ENCODE data around the gene UST. TPM values are rescaled to one million over a fixed set of nuclear protein-coding genes. Genes with fewer than 3 reads are reported as not detected.

Gene UST
- total RNA-seq, 2 experiments from 2014 or later = 1.4 to 4.1 TPM

- BruUV-seq (replicated peaks) = no TSS peak
These were observed 204.8 kb downstream of the UST start for GRCh38 chr6:148951662-148952061.

GRCh38 chr6:148952147-148953035 is 205.6 kb downstream of the UST start:
- Histone ChIP-seq H3K9me3 (ENCODE audit: low read length) (no peaks in the 10 kb centered on the region), H3K4me2 (ENCODE audit: low read length) (no peak overlapping the region), H2AFZ (ENCODE audit: low read length) (no peak overlapping the region), H3K36me3 (ENCODE audit: insufficient read depth, low read length) (no peaks in the 10 kb centered on the region), H3K9me2 (ENCODE audit: insufficient read depth, low read length) (no peaks in the 10 kb centered on the region), H4K20me1 (ENCODE audit: insufficient read depth, low read length) (no peaks in the 10 kb centered on the region), H3K4me3 (ENCODE audit: low read depth, low read length, poor library complexity, severe bottlenecking) (no peak overlapping the region), H3K79me2 (ENCODE audit: insufficient read depth, low read depth, low read length) (no peaks in the 10 kb centered on the region), H3K27ac (ENCODE audit: low read depth, low read length, poor library complexity, severe bottlenecking) (no peak overlapping the region), H3K4me1 (ENCODE audit: insufficient read depth, low read length, poor library complexity, severe bottlenecking) (no peaks in the 10 kb centered on the region)
- CTCF ChIA-PET (ENCODE audit: unreplicated experiment) = no interaction called here
- no peak for DNase-seq (ENCODE audit: low spot score)
- intact Hi-C loops (cut with micrococcal nuclease; ENCODE audit: unreplicated experiment) = no loop called here
- BruUV-seq (replicated peaks) = no TSS peak
- POLR2A ChIA-PET = interaction anchor here (0.6 to 0.7 kb wide), 2 partner anchors 105 to 795 kb away, joined by 3 to 7 read pairs; no protein-coding TSS in a partner anchor
- TF ChIP-seq EZH2phosphoT487 (IDR thresholded peaks at IDR 0.05; ENCODE audit: borderline replicate concordance, low read depth, low read length) (no peak), CTCF (conservative IDR thresholded peaks at IDR 0.05; ENCODE audit: low read length) (no peak)

More at GRCh38 chr6:148951662-148952061, 204.8 kb downstream of the UST start:
- Histone ChIP-seq H3K36me3 (ENCODE audit: insufficient read depth, low read length) (no peaks in the 10 kb centered on the region), H3K79me2 (ENCODE audit: insufficient read depth, low read depth, low read length) (no peaks in the 10 kb centered on the region), H3K4me1 (ENCODE audit: insufficient read depth, low read length, poor library complexity, severe bottlenecking) (no peaks in the 10 kb centered on the region), H3K9me3 (ENCODE audit: low read length) (no peaks in the 10 kb centered on the region), H4K20me1 (ENCODE audit: insufficient read depth, low read length) (no peaks in the 10 kb centered on the region), H3K4me2 (ENCODE audit: low read length) (no peak overlapping the region), H3K27ac (ENCODE audit: low read depth, low read length, poor library complexity, severe bottlenecking) (no peak overlapping the region), H3K4me3 (ENCODE audit: low read depth, low read length, poor library complexity, severe bottlenecking) (no peak overlapping the region), H3K9me2 (ENCODE audit: insufficient read depth, low read length) (no peaks in the 10 kb centered on the region), H2AFZ (ENCODE audit: low read length) (no peak overlapping the region)
- CTCF ChIA-PET (ENCODE audit: unreplicated experiment) = no interaction called here
- intact Hi-C loops (cut with micrococcal nuclease; ENCODE audit: unreplicated experiment) = no loop called here
- POLR2A ChIA-PET = no interaction called here
- no peak for TF ChIP-seq EZH2phosphoT487 (IDR thresholded peaks at IDR 0.05; ENCODE audit: borderline replicate concordance, low read depth, low read length)
- TF ChIP-seq CTCF (conservative IDR thresholded peaks at IDR 0.05; ENCODE audit: low read length) = no peak
- DNase-seq (ENCODE audit: low spot score) = no peak

GRCh38 chr6:148954461-148954860 is 207.6 kb downstream of the UST start:
- Histone ChIP-seq H3K79me2 (ENCODE audit: insufficient read depth, low read depth, low read length) (no peaks in the 10 kb centered on the region), H4K20me1 (ENCODE audit: insufficient read depth, low read length) (no peaks in the 10 kb centered on the region), H3K9me3 (ENCODE audit: low read length) (no peaks in the 10 kb centered on the region), H3K9me2 (ENCODE audit: insufficient read depth, low read length) (no peaks in the 10 kb centered on the region), H3K4me3 (ENCODE audit: low read depth, low read length, poor library complexity, severe bottlenecking) (no peak overlapping the region), H3K36me3 (ENCODE audit: insufficient read depth, low read length) (no peaks in the 10 kb centered on the region), H3K27ac (ENCODE audit: low read depth, low read length, poor library complexity, severe bottlenecking) (no peak overlapping the region), H3K4me1 (ENCODE audit: insufficient read depth, low read length, poor library complexity, severe bottlenecking) (no peaks in the 10 kb centered on the region), H3K4me2 (ENCODE audit: low read length) (no peak overlapping the region), H2AFZ (ENCODE audit: low read length) (no peak overlapping the region)
- no peak for TF ChIP-seq EZH2phosphoT487 (IDR thresholded peaks at IDR 0.05; ENCODE audit: borderline replicate concordance, low read depth, low read length)
- no peak for TF ChIP-seq CTCF (conservative IDR thresholded peaks at IDR 0.05; ENCODE audit: low read length)
- DNase-seq (ENCODE audit: low spot score) = no peak
- CTCF ChIA-PET (ENCODE audit: unreplicated experiment) = no interaction called here
- intact Hi-C loops (cut with micrococcal nuclease; ENCODE audit: unreplicated experiment) = no loop called here
- no TSS peak for BruUV-seq (replicated peaks)
- POLR2A ChIA-PET = no interaction called here

Measured in OCI-LY7 (cell line).